WTC11 (cell line): ENCODE results near the gene ZNF669.
"Not testable (repeated sequence)": the region's sequence is repeated elsewhere in the genome, so short reads cannot be mapped to it uniquely, and the experiment has no call there.

Source experiments
- CTCF ChIP-seq: fragments of 200-600 bp; IDR thresholded peaks from 2 replicates; pipeline ENCODE4 v1.8.0; 2022; ENCODE audit warnings: antibody characterized with exemption
- E2F5 ChIP-seq: sonication (generic); formaldehyde crosslinking; IDR thresholded peaks from 2 replicates; pipeline ENCODE4 v1.8.1; 2022; ENCODE audit warnings: mild to moderate bottlenecking, moderate library complexity, missing genetic modification reagents
- MAX ChIP-seq: sonication (generic); formaldehyde crosslinking; IDR thresholded peaks from 2 replicates; pipeline ENCODE4 v1.8.0; 2022; ENCODE audit warnings: mild to moderate bottlenecking, missing genetic modification reagents

DNA sequence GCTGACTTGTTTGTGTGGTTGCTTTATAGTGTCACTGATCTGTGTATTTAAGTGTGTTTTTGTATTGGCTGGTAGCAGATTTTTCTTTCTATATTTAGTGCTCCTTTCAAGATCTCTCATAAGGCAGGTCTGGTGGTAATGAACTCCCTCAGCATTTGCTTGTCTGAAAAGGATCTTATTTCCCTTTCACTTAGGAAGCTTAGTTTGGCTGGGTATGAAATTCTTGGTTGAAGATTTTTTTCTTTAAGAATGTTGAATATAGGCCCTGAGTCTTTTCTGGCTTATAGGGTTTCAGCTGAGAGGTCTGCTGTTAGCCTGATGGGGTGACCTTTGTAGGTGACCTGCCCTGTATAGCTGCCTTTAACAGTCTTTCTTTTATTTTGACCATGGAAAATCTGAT is 35.4 kb upstream of the ZNF669 start:
- TF ChIP-seq MAX; E2F5 (CRISPR knock-in tag); CTCF: not testable (repeated sequence)
